CD4-positive, alpha-beta T cell treated with Interleukin-6 at 100 ng/mL for 8 hours (primary cell): Measurements from ENCODE around the gene TNS3.

Experiments
- DNase-seq: peaks from one replicate; pipeline ENCODE4 v3.0.0-alpha.2; 2020; ENCODE audit warnings: mixed read lengths, low spot score

Gene TNS3

GRCh38 chr7:47521816-47522561 lies 59.9 kb downstream of the TNS3 start:
- DNase-seq: no peak

GRCh38 chr7:47521011-47521795 lies 60.7 kb downstream of the TNS3 start:
- no peak for DNase-seq

- DNase-seq: no peak
Measured at GRCh38 chr7:47520406-47520805, 61.5 kb downstream of the TNS3 start.

DNA sequence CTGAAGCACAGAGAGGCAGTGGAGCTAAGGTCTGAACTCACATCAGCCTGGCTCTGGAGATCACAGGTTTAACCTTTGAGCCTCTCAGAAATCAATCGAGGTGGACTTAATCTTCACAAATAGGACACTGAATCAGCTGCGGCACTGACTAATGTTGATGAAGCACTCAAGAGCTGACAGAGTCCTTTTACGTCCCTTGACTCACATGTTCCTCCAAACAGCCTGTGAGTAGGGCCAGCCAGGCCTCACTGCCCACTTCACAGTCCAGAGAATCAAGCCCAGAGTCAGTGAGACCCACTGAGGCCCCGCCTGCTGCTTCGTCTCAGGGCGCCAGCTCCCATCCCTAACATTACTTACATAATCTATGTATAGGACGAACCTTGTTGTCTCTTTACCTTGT lies 63.1 kb downstream of the TNS3 start:
- no peak for DNase-seq

GRCh38 chr7:47517821-47518480 lies 64.0 kb downstream of the TNS3 start:
- no peak for DNase-seq

DNA sequence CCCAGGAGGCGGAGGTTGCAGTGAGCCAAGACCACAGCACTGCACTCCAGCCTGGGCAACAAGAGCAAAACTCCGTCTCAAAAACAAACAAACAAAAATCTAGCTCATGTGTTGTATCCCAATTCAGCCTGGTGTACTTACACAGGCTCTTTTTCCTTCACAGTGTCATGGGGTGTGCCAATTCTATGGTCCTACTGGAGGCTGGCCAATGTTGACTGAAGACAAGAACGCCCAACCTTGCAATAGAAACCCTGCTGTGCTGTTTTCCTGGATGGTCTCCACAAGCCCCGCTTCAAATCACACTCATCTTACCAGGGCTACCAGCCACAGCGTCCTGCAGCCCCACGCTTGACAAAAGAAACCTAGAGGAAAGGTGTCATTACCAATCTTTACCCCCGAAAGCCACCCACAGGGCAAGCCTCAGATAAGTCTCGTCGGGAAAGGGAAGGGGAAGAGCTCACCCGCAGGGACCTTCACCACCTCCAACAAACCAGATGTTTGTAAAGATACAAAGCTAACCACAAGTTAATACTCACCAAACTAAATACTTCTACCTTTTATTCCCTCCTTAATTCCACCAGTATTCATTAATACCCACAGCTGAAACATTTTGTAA lies 64.8 kb downstream of the TNS3 start:
- DNase-seq: no peak

GRCh38 chr7:47516386-47516785 lies 65.5 kb downstream of the TNS3 start:
- no peak for DNase-seq

DNA sequence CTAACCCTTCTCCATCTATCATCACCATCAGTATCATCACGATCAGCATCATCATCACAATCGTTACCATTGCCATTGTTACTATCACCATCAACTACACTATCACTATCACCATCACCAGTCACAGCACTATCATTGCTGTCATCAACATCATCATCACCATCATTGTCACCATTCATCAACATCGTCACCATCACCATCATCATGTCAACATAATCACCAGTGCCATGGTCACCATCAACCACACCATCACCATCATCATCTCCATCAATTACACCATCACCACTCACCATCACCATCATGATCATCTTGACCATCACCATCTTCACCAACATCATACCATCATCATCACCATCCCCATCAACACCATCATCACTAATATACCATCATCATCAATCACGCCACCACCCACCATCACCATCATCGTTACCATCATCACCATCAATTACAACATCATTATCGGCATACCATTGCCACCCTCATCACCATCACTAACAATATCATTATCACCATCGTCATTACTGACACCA lies 66.5 kb downstream of the TNS3 start:
- DNase-seq: no peak

DNA sequence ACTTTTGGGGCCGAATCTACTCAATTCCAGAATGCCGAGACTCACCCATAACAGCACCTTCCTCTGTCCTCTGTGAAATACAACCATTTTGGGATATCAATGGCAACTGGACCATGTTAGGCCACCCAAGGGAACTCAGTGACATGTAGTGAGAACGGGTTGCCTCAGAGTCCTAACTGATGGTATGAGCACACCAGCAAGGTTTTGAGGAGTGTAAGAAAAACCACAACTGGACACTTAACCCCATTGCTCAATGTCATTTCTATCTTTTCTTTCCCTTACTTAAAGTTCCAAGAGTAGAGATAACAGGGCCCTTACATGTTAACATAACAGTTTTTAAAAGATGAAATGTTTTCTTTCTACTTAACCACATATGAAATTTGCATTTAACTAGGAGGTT lies 67.1 kb downstream of the TNS3 start:
- no peak for DNase-seq

DNA sequence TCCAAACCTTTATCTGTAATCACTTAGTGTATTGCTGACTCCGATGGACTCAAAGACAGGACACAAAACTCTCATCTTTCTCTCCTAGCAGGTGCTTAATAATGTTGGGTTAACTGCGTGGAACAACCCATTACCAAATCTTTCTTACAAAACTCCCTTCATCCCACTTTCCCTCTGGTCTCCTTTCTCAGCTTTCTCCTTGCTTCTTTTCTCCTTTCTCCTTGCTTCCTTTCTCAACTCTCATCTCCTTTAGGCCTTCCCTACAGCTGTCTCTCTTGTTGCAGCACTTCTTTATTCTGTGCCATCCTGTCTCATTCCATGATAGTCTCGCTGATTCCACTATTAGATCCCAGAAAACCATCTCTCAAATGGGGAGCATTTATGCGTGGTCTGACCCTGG lies 67.5 kb downstream of the TNS3 start:
- DNase-seq: no peak

GRCh38 chr7:47513741-47514241 lies 68.1 kb downstream of the TNS3 start:
- DNase-seq: no peak

DNA sequence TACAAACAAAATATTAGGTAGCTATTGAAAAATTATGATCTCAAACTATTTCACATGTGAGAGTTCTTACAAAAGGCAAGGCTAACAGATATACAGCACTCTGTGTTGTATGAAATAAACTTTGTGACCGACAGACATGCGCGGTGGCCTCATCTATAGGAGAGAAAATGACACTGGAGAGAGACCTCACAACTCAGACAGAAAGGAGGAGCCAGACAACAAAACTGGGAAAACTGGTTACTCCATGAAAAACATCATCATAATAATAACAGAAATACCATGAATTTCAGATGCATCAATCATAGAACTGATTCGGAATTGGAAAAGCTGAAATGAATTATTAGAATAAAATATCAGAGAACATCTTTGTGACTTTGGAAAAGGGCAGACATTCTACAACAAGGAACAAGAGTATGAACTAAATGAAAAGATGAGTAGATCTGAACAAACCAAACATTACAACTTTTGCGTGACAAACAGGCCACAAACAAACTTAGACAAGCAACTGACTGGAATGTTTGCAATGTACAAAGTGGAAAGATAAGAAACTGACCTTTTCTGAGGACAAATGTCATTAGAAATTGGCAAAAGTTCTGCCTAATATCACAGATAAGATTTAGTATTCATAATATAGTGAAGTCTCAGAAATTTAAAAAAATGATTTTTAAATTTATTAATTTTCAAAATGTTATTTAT lies 69.3 kb downstream of the TNS3 start:
- no peak for DNase-seq

- no peak for DNase-seq
Measured at GRCh38 chr7:47511699-47512370, 70.1 kb downstream of the TNS3 start.

DNA sequence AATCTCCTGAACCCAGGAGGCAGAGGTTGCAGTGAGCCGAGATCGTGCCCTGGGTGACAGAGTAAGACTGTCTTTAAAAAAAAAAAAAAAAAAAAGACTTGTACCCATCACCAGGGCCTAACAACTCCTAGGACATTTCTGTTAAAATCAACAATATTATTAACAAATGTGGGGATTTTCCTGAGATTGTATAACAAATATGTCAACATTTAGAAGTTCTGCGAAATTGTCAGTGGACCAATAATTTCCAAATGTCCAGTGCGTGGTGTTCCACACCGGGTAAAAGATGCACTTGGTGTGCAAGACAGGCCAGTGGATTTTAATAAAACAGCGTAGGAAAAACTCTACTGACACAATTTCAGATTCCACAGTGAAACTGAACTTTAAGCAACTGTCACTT lies 71.1 kb downstream of the TNS3 start:
- DNase-seq: no peak

GRCh38 chr7:47510192-47510591 lies 71.7 kb downstream of the TNS3 start:
- DNase-seq: no peak

GRCh38 chr7:47509571-47509970 lies 72.3 kb downstream of the TNS3 start:
- DNase-seq: no peak

GRCh38 chr7:47508389-47509380 lies 73.2 kb downstream of the TNS3 start:
- no peak for DNase-seq

DNA sequence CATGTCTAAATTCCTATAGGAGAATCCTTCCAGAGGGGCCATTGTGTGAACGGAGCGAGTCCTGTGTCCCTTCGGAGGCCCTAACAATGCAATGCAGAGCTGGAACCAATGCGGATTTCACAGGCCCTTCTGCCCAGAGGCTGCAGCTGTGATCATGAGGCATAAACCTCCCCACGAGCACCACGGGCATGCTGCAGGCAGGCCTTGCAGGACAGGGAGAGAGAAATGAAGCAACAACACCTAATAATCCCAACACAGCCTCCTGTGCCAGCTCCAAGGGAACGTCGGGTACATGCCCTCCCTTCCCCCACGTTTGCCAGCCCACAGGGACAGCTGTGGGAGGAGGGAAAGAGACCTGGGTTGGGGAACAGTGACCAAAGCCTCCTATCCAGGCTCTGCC lies 74.4 kb downstream of the TNS3 start:
- DNase-seq: no peak
